GM20000 (cell line): Measurements from ENCODE around the gene HTRA2.
A peak's percentile ranks its signal among the peaks of the same experiment; 100 is the strongest.

Experiments
- DNase-seq: peaks from one replicate; pipeline ENCODE4 v3.0.0; 2012; ENCODE audit warnings: low spot score
- CTCF ChIP-seq: IDR thresholded peaks from 2 replicates; pipeline ENCODE4 v1.5.1; 2012; ENCODE audit warnings: mild to moderate bottlenecking, control low read depth; ENCODE audit errors: extremely low read depth, missing control alignments

HTRA2 gene

DNA sequence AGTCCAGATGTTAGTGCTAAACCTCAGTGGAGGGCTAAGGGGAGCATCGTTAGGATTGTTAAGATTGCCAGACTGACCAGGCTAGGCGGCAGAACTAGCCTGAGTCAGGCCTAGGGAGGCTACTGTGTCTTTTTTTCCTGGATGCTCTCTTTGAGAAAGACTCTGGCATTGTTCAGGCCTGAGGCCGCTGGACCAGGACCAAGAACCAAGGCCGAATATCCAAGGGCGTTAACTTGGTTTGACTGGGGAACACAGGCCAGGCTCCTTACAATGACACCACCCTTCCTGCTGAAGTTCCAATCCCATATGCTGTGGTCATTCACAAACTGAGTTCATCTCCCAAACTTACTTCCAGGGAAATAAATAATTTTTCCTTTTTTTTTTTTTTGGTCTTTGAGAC, 10.6 kb downstream of the HTRA2 start:
- TF ChIP-seq CTCF = no peak

GRCh38 chr2:74542978-74543377, 13.2 kb downstream of the HTRA2 start:
- TF ChIP-seq CTCF = no peak

More for the DNA sequence above, 10.6 kb downstream of the HTRA2 start:
- no peak for DNase-seq

GRCh38 chr2:74544634-74545033, 14.9 kb downstream of the HTRA2 start:
- no peak for TF ChIP-seq CTCF
- peak; percentile 25 for DNase-seq

More at GRCh38 chr2:74542978-74543377, 13.2 kb downstream of the HTRA2 start:
- DNase-seq = no peak

DNA sequence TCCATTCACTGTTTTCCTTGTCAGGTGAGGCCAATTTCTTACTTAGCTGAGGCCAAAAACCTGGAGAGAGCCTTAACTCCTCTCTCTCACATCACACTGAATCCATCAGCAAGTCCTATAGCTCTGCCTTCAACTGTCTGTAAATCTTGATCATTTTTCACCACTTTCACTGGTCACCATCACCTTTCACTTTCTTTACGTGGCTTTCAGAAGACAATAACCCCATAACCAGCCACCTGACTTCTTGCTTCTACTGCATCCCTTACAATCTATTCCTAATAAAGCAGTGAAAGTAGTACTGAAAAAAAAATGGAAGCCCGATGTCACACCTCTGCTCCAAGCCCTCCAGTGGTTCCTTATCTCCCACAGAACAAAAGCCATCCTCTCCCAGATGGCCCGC, 16.3 kb downstream of the HTRA2 start:
- TF ChIP-seq CTCF = no peak
- peak; percentile 43 for DNase-seq

GRCh38 chr2:74548285-74548899, 18.7 kb downstream of the HTRA2 start:
- no peak for DNase-seq
- TF ChIP-seq CTCF = no peak

DNA sequence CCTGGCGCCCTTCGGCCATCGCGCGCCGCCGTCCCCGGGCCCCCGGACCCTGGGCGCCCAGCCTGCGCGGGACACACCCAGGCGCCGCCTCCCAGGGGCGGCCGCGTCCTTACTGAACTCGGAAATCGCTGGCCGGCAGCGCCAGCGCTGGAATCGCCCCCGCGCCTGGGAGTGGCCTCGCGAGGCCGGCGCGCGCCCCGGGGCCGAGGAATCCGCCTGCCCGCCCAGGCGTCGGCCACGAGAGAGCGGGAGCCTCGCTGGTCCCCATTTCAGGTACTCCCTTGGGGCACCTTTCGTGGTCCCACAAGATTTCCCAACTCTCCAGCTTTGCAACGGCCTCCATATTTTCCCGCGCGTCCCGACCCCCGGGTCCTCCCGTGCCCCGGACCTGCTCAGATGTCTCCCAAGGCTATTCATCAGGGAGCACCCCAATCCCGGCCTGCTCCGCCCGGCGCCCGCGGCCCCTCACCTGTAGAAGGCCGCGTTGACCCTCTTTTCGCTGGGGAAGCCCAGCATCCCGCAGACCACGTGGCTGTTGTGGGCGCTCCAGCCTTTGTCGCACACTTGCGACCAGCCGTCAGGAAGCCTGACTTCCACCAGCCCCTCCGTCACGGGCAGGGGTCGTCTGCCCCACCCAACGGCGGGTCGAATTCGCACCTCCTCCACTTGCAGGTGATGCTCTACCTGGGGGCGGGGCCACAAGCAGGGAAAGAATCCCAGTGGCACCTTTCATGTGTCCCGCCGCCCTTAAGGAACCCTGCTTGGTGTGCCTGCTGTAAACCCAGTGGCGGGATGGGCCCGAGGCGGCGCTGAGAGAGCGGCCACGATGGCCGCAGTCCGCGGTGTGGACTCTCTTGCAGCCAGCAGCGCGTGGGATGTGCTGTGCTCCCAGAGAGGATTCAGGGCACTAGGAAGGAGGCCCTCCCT, 19.4 kb downstream of the HTRA2 start:
- TF ChIP-seq CTCF = no peak
- DNase-seq = peak; percentile 88

DNA sequence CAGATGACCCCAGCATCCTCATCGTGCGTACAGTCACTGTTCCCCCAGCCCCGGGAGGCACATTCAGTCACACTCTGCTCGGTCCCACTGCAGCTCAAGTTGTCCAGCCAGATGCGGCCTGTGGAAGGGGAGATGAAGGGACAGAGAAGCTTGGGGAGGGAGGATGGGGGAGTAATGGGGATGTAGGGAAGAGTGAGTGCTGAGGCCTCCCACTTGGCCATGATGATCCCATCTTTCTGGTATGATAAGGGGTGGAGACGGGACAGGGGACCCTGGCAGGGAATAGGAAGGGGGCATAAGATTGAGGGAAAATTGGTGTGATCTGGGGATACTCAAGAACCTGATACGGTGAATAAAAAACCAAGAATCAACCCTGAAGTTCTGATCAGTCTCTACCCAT, 20.5 kb downstream of the HTRA2 start:
- TF ChIP-seq CTCF = no peak

More for the DNA sequence above, 20.5 kb downstream of the HTRA2 start:
- DNase-seq = peak; percentile 23
